HepG2 (cell line): ENCODE data around the gene WWTR1. TPM values are rescaled to one million over a fixed set of nuclear protein-coding genes. Genes with fewer than 3 reads are reported as not detected.

Source experiments
- ATAC-seq: fragments of 200-7000 bp; cut with Tn5 transposase; 3 replicates; pipeline ENCODE4 v1.9.1; 2020; ENCODE audit warnings: mild to moderate bottlenecking, moderate library complexity
- BruUV-seq: library from RNA; stranded (reverse); fragments of 400-500 nt; replicated peaks from 2 replicates; lab custom pipeline; 2021; lab: Mats Ljungman, UMichigan
- CTCF ChIA-PET: fragments of 300-600 bp; formaldehyde crosslinking; extraction: SDS; loops from one replicate; lab custom pipeline; 2021; ENCODE audit warnings: low total read pairs, inconsistent platforms, low intra/inter-chr PET ratio; lab: Yijun Ruan, JAX
- POLR2A ChIA-PET: fragments of 350-600 bp; sonication (Branson Sonifier 250); formaldehyde crosslinking; loops from one replicate; lab custom pipeline; 2020; ENCODE audit warnings: antibody characterized with exemption, inconsistent platforms; lab: Yijun Ruan, JAX
- DNase-seq: peaks from one replicate; pipeline ENCODE4 v3.0.0-alpha.2; 2015; ENCODE audit warnings: low spot score
- FAIRE-seq: peaks from 3 replicates; lab custom pipeline; 2011; peaks lifted over from hg19 to GRCh38; lab: Jason Lieb, UNC
- H2AFZ ChIP-seq: one replicate; pipeline ENCODE4 v1.6.1; 2011; ENCODE audit warnings: low read length, inconsistent platforms
- H3K27ac ChIP-seq: fragments of 300-600 bp; 3 replicates; pipeline ENCODE4 v1.8.0; 2011; ENCODE audit warnings: mixed run types, mild to moderate bottlenecking, mixed read lengths, low read length, inconsistent platforms; ENCODE audit not compliant: insufficient read depth; ENCODE audit errors: extremely low read length
- H3K27me3 ChIP-seq, 2 experiments: fragments of 200-600 bp in 1 of 2; 2 replicates in 1 of 2; 3 replicates in 1 of 2; pipeline versions ENCODE4 v1.6.0 to v1.8.0; 2011; ENCODE audit warnings: low read length in 2 of 2, mild to moderate bottlenecking in 2 of 2, moderate library complexity in 2 of 2, inconsistent platforms in 1 of 2; ENCODE audit not compliant: insufficient read depth in 2 of 2, control insufficient read depth in 1 of 2
- H3K36me3 ChIP-seq, 2 experiments: fragments of 200-600 bp in 1 of 2; replicated peaks in 1 of 2; 2 replicates in 1 of 2; 3 replicates in 1 of 2; pipeline versions ENCODE4 v1.5.1 to v1.8.0; 2011; ENCODE audit warnings: low read length in 2 of 2, inconsistent platforms in 1 of 2; ENCODE audit not compliant: insufficient read depth in 2 of 2, control insufficient read depth in 1 of 2
- H3K4me1 ChIP-seq: 2 replicates; pipeline ENCODE4 v1.5.1; 2012; ENCODE audit warnings: low read length, inconsistent platforms; ENCODE audit not compliant: insufficient read depth
- H3K4me2 ChIP-seq: 2 replicates; pipeline ENCODE4 v1.6.0; 2011; ENCODE audit warnings: low read depth, low read length, inconsistent platforms
- H3K4me3 ChIP-seq, 3 experiments: fragments of 200-600 bp in 1 of 3; sonication (generic), shearing (Covaris generic) in 1 of 3; replicated peaks in 1 of 3; 2 replicates each; pipeline ENCODE4 v1.5.1; 2011 to 2016; ENCODE audit warnings: low read length in 3 of 3, inconsistent platforms in 2 of 3, low read depth in 2 of 3, mild to moderate bottlenecking in 2 of 3, control low read depth in 1 of 3, mixed read lengths in 1 of 3; ENCODE audit not compliant: insufficient read depth in 1 of 3
- H3K79me2 ChIP-seq: one replicate; pipeline ENCODE4 v1.6.1; 2011; ENCODE audit warnings: low read length, inconsistent platforms; ENCODE audit not compliant: insufficient read depth
- H3K9ac ChIP-seq: 2 replicates; pipeline ENCODE4 v1.6.0; 2011; ENCODE audit warnings: mild to moderate bottlenecking, low read depth, low read length, inconsistent platforms; ENCODE audit not compliant: insufficient read depth
- H3K9me3 ChIP-seq: 2 replicates; pipeline ENCODE4 v1.5.1; 2012; ENCODE audit warnings: mild to moderate bottlenecking, low read length
- H4K20me1 ChIP-seq: 2 replicates; pipeline ENCODE4 v1.6.0; 2011; ENCODE audit warnings: inconsistent platforms, mild to moderate bottlenecking, low read length, moderate library complexity; ENCODE audit not compliant: insufficient read depth
- ETV6 ChIP-seq: sonication (generic); formaldehyde crosslinking; conservative IDR thresholded peaks from 2 replicates; pipeline ENCODE4 v1.4.0; 2020; ENCODE audit warnings: missing genetic modification reagents
- JUNB ChIP-seq: sonication (generic); formaldehyde crosslinking; IDR thresholded peaks from 2 replicates; pipeline ENCODE4 v1.8.0; 2022; ENCODE audit warnings: missing genetic modification reagents, mild to moderate bottlenecking, borderline replicate concordance
- MBNL3 ChIP-seq: fragments of 250-450 bp; sonication (Bioruptor Pico); conservative IDR thresholded peaks from 2 replicates; pipeline ENCODE4 v1.8.0; 2022; ENCODE audit warnings: mild to moderate bottlenecking, inconsistent platforms
- PAX8 ChIP-seq: sonication (generic); formaldehyde crosslinking; IDR thresholded peaks from 2 replicates; pipeline ENCODE4 v1.8.0; 2022; ENCODE audit warnings: mild to moderate bottlenecking, missing genetic modification reagents, borderline replicate concordance
- PHF20 ChIP-seq: sonication (generic); formaldehyde crosslinking; IDR thresholded peaks from 2 replicates; pipeline ENCODE4 v1.5.0; 2020; ENCODE audit warnings: mild to moderate bottlenecking, missing genetic modification reagents
- POGZ ChIP-seq: sonication (generic); formaldehyde crosslinking; IDR thresholded peaks from 2 replicates; pipeline ENCODE4 v1.4.0; 2020; ENCODE audit warnings: mild to moderate bottlenecking, missing genetic modification reagents
- ZNF101 ChIP-seq: sonication (generic); formaldehyde crosslinking; IDR thresholded peaks from 2 replicates; pipeline ENCODE4 v1.4.0; 2020; ENCODE audit warnings: mild to moderate bottlenecking, low read depth, missing genetic modification reagents, borderline replicate concordance
- ZNF12 ChIP-seq: sonication (generic); formaldehyde crosslinking; IDR thresholded peaks from 2 replicates; pipeline ENCODE4 v1.5.0; 2020; ENCODE audit warnings: missing genetic modification reagents
- ZNF20 ChIP-seq: sonication (generic); formaldehyde crosslinking; IDR thresholded peaks from 2 replicates; pipeline ENCODE4 v1.4.0; 2020; ENCODE audit warnings: mild to moderate bottlenecking, moderate library complexity, missing genetic modification reagents
- ZNF510 ChIP-seq: sonication (generic); formaldehyde crosslinking; IDR thresholded peaks from 2 replicates; pipeline ENCODE4 v1.4.0; 2020; ENCODE audit warnings: low read depth, mild to moderate bottlenecking, missing genetic modification reagents
- ZNF549 ChIP-seq: sonication (generic); formaldehyde crosslinking; IDR thresholded peaks from 2 replicates; pipeline ENCODE4 v1.5.0; 2020; ENCODE audit warnings: missing genetic modification reagents
- ZNF629 ChIP-seq: sonication (generic); formaldehyde crosslinking; conservative IDR thresholded peaks from 2 replicates; pipeline ENCODE4 v1.5.0; 2020; ENCODE audit warnings: missing genetic modification reagents
- ZNF775 ChIP-seq: sonication (generic); formaldehyde crosslinking; IDR thresholded peaks from 2 replicates; pipeline ENCODE4 v1.4.0; 2020; ENCODE audit warnings: missing genetic modification reagents, mild to moderate bottlenecking, moderate library complexity, borderline replicate concordance
- ZNF776 ChIP-seq: sonication (generic); formaldehyde crosslinking; IDR thresholded peaks from 2 replicates; pipeline ENCODE4 v1.4.0; 2020; ENCODE audit warnings: mild to moderate bottlenecking, missing genetic modification reagents
- ZNF83 ChIP-seq: sonication (generic); formaldehyde crosslinking; IDR thresholded peaks from 2 replicates; pipeline ENCODE4 v1.4.0; 2020; ENCODE audit warnings: missing genetic modification reagents, mild to moderate bottlenecking, borderline replicate concordance
- WGBS: methylation state at CpG from one replicate; pipeline ENCODE4 v1.1.6; 2017; ENCODE audit warnings: low lambda C conversion rate; 5-methylcytosine and 5-hydroxymethylcytosine counted together
- in situ Hi-C: cut with HindIII; loops from 2 replicates; pipeline ENCODE4 v1.10.0; 2017; ENCODE audit warnings: low pct_unique_long_range_greater_than_20kb; ENCODE audit not compliant: extremely low pct_ligation_motif_present
- intact Hi-C: fragments of 100-400 bp; cut with micrococcal nuclease; formaldehyde crosslinking; loops from one replicate; pipeline ENCODE4 v1.10.0; 2022; ENCODE audit not compliant: unreplicated experiment
- polyA plus RNA-seq, 8 experiments: library from polyadenylated mRNA; depleted of rRNA in 3 of 8; stranded (reverse) in 7 of 8; unstranded in 1 of 8; fragments of >200 nt; fragmentation: Illumina TruSeq in 4 of 8; extraction: Trizol in 4 of 8; gene quantifications; 2 replicates each; pipeline versions ENCODE4 v1.2.1 to v1.2.3, GENCODE V29; 2011 to 2016; ENCODE audit warnings: low read depth in 4 of 8, missing spikeins in 1 of 8, mixed read lengths in 1 of 8; ENCODE audit not compliant: insufficient read depth in 1 of 8
- total RNA-seq, 5 experiments: library from RNA; depleted of rRNA; stranded (reverse); fragments of >200 nt; fragmentation: Illumina TruSeq; extraction: Trizol; gene quantifications; 2 replicates each; pipeline ENCODE4 v1.2.3, GENCODE V29; 2016; ENCODE audit warnings: low read depth in 1 of 5
- TF ChIP-seq, protein P1 (sequence below): sonication (generic); formaldehyde crosslinking; IDR thresholded peaks from 2 replicates; pipeline ENCODE4 v1.9.0; 2022; ENCODE audit warnings: missing genetic modification reagents, mild to moderate bottlenecking, borderline replicate concordance
- TF ChIP-seq, protein P2 (sequence below): sonication (generic); formaldehyde crosslinking; IDR thresholded peaks from 2 replicates; pipeline ENCODE4 v1.8.0; 2022; ENCODE audit warnings: missing genetic modification reagents, mild to moderate bottlenecking, moderate library complexity, borderline replicate concordance
- TF ChIP-seq, protein P3 (sequence below): sonication (generic); formaldehyde crosslinking; conservative IDR thresholded peaks from 2 replicates; pipeline ENCODE4 v1.4.0; 2020; ENCODE audit warnings: mild to moderate bottlenecking, missing genetic modification reagents, moderate library complexity

The WWTR1 gene
- total and polyA plus RNA-seq, 2 of the 13 experiments (the other 11 are each of a cell fraction or from before 2014, with no cell fraction given), result 19.7 to 139 TPM

DNA sequence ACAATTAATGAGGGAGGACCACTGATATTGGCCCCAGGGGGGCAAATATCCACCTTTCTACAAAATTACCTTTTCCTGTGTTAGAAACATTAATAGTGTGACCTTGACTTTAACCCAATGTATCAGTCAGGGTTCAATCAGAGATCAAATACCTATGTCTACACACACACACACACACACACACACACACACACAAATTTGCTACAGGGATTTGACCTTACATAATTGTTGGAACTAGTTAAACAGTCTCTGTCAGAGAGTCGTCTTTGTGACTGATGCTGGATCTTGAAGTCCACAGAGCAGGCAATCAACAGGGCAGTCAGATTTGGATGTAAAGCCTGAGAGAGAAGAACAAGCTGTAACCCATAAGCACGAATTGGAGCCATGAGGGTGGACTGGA lies 150.9 kb downstream of the WWTR1 start:
- Histone ChIP-seq H3K27ac (no peak overlapping the region), H3K4me2 (peak overlapping the region; percentile 70), H2AFZ (no peak overlapping the region), H3K9ac (no peak overlapping the region), H3K4me3 (peak overlapping the region in 2 of 3 experiments; percentile 34 to 38; a peak in 3 of 6 replicates), H3K4me1 (peaks cover 26% of the 10 kb centered on the region), H4K20me1 (no peaks in the 10 kb centered on the region), H3K36me3 (no peaks in the 10 kb centered on the region), H3K27me3 (no peaks in the 10 kb centered on the region), H3K79me2 (no peaks in the 10 kb centered on the region), H3K9me3 (no peaks in the 10 kb centered on the region)
- no peak; the same call in 1 of the 3 replicates for ATAC-seq
- WGBS, result 0% methylated on average over 2 of the region's 2 CpGs
- FAIRE-seq, result peak; percentile 23
- BruUV-seq, result no TSS peak
- ChIA-PET CTCF (no interaction called here), POLR2A (no interaction called here)
- DNase-seq, result peak; percentile 21
- in situ Hi-C loops, result no loop called here
- intact Hi-C loops, result no loop called here
- TF ChIP-seq MBNL3 (CRISPR knock-in tag) (no peak), JUNB (CRISPR knock-in tag) (no peak), ZNF20 (CRISPR knock-in tag) (no peak), ZNF510 (CRISPR knock-in tag) (no peak), ZNF83 (CRISPR knock-in tag) (no peak), ZNF101 (CRISPR knock-in tag) (no peak), ZNF776 (CRISPR knock-in tag) (no peak), PHF20 (CRISPR knock-in tag) (no peak), ZNF629 (CRISPR knock-in tag) (no peak), ZNF12 (CRISPR knock-in tag) (no peak), ETV6 (CRISPR knock-in tag) (no peak), POGZ (no peak), ZNF775 (CRISPR knock-in tag) (no peak), ZNF549 (CRISPR knock-in tag) (no peak), PAX8 (no peak)
- TF ChIP-seq, protein P1, sequence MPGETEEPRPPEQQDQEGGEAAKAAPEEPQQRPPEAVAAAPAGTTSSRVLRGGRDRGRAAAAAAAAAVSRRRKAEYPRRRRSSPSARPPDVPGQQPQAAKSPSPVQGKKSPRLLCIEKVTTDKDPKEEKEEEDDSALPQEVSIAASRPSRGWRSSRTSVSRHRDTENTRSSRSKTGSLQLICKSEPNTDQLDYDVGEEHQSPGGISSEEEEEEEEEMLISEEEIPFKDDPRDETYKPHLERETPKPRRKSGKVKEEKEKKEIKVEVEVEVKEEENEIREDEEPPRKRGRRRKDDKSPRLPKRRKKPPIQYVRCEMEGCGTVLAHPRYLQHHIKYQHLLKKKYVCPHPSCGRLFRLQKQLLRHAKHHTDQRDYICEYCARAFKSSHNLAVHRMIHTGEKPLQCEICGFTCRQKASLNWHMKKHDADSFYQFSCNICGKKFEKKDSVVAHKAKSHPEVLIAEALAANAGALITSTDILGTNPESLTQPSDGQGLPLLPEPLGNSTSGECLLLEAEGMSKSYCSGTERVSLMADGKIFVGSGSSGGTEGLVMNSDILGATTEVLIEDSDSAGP (CRISPR knock-in tag), result no peak
- TF ChIP-seq, protein P2, sequence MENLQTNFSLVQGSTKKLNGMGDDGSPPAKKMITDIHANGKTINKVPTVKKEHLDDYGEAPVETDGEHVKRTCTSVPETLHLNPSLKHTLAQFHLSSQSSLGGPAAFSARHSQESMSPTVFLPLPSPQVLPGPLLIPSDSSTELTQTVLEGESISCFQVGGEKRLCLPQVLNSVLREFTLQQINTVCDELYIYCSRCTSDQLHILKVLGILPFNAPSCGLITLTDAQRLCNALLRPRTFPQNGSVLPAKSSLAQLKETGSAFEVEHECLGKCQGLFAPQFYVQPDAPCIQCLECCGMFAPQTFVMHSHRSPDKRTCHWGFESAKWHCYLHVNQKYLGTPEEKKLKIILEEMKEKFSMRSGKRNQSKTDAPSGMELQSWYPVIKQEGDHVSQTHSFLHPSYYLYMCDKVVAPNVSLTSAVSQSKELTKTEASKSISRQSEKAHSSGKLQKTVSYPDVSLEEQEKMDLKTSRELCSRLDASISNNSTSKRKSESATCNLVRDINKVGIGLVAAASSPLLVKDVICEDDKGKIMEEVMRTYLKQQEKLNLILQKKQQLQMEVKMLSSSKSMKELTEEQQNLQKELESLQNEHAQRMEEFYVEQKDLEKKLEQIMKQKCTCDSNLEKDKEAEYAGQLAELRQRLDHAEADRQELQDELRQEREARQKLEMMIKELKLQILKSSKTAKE (CRISPR knock-in tag), result no peak
- TF ChIP-seq, protein P3, sequence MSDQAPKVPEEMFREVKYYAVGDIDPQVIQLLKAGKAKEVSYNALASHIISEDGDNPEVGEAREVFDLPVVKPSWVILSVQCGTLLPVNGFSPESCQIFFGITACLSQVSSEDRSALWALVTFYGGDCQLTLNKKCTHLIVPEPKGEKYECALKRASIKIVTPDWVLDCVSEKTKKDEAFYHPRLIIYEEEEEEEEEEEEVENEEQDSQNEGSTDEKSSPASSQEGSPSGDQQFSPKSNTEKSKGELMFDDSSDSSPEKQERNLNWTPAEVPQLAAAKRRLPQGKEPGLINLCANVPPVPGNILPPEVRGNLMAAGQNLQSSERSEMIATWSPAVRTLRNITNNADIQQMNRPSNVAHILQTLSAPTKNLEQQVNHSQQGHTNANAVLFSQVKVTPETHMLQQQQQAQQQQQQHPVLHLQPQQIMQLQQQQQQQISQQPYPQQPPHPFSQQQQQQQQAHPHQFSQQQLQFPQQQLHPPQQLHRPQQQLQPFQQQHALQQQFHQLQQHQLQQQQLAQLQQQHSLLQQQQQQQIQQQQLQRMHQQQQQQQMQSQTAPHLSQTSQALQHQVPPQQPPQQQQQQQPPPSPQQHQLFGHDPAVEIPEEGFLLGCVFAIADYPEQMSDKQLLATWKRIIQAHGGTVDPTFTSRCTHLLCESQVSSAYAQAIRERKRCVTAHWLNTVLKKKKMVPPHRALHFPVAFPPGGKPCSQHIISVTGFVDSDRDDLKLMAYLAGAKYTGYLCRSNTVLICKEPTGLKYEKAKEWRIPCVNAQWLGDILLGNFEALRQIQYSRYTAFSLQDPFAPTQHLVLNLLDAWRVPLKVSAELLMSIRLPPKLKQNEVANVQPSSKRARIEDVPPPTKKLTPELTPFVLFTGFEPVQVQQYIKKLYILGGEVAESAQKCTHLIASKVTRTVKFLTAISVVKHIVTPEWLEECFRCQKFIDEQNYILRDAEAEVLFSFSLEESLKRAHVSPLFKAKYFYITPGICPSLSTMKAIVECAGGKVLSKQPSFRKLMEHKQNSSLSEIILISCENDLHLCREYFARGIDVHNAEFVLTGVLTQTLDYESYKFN (CRISPR knock-in tag), result 0 out of 2 replicates have a peak, but pooled peaks have one; percentile 21
